Neural progenitor cell (in vitro differentiated cells): Measurements from ENCODE around the gene NBAS. TPM values are rescaled to one million over a fixed set of nuclear protein-coding genes. Genes with fewer than 3 reads are reported as not detected.

Experiments used
- DNase-seq: peaks from one replicate; pipeline ENCODE4 v3.0.0-alpha.2; 2016; ENCODE audit warnings: low spot score
- H2AFZ ChIP-seq: fragments of 200-600 bp; sonication (generic); replicated peaks from 2 replicates; pipeline ENCODE4 v1.6.1; 2016; ENCODE audit warnings: antibody characterized with exemption
- H3F3A ChIP-seq: fragments of 200-600 bp; sonication (generic); 2 replicates; pipeline ENCODE4 v1.6.1; 2016; ENCODE audit warnings: antibody characterized with exemption, low read depth
- H3K27ac ChIP-seq: fragments of 200-600 bp; sonication (generic); 2 replicates; pipeline ENCODE4 v1.5.1; 2016; ENCODE audit warnings: mild to moderate bottlenecking
- H3K27me3 ChIP-seq: fragments of 200-600 bp; sonication (generic); 2 replicates; pipeline ENCODE4 v1.6.1; 2016; ENCODE audit warnings: mild to moderate bottlenecking, moderate library complexity
- H3K36me3 ChIP-seq: fragments of 200-600 bp; sonication (generic); 2 replicates; pipeline ENCODE4 v1.5.1; 2016
- H3K4me1 ChIP-seq: fragments of 200-600 bp; sonication (generic); 2 replicates; pipeline ENCODE4 v1.6.1; 2016; ENCODE audit warnings: mixed run types
- H3K4me2 ChIP-seq: fragments of 200-600 bp; sonication (generic); 2 replicates; pipeline ENCODE4 v1.6.1; 2016
- H3K4me3 ChIP-seq: fragments of 200-600 bp; sonication (generic); 2 replicates; pipeline ENCODE4 v1.5.1; 2016
- H3K79me2 ChIP-seq: fragments of 200-600 bp; sonication (generic); 2 replicates; pipeline ENCODE4 v1.6.1; 2016; ENCODE audit warnings: low read depth
- H3K9ac ChIP-seq: fragments of 200-600 bp; sonication (generic); 2 replicates; pipeline ENCODE4 v1.6.1; 2016
- H3K9me3 ChIP-seq: fragments of 200-600 bp; sonication (generic); 2 replicates; pipeline ENCODE4 v1.5.1; 2016; ENCODE audit warnings: low read depth
- H4K20me1 ChIP-seq: fragments of 200-600 bp; sonication (generic); 2 replicates; pipeline ENCODE4 v1.6.1; 2016; ENCODE audit warnings: low read depth
- H3K27ac Mint-ChIP-seq: 3 replicates; pipeline ENCODE4 v1.8.0; 2021; ENCODE audit warnings: mixed read lengths
- H3K27me3 Mint-ChIP-seq: 2 replicates; pipeline ENCODE4 v1.8.0; 2022; ENCODE audit warnings: low read depth, mild to moderate bottlenecking, inconsistent platforms, moderate library complexity, mixed read lengths; ENCODE audit not compliant: insufficient read depth
- H3K36me3 Mint-ChIP-seq: 3 replicates; pipeline ENCODE4 v1.8.0; 2021; ENCODE audit warnings: mixed read lengths
- H3K4me1 Mint-ChIP-seq: 3 replicates; pipeline ENCODE4 v1.8.0; 2021; ENCODE audit warnings: mixed read lengths
- H3K4me3 Mint-ChIP-seq: 3 replicates; pipeline ENCODE4 v1.8.0; 2021; ENCODE audit warnings: mild to moderate bottlenecking, moderate library complexity, mixed read lengths
- H3K9me3 Mint-ChIP-seq: 3 replicates; pipeline ENCODE4 v1.8.0; 2020; ENCODE audit warnings: mixed read lengths
- EZH2 ChIP-seq: fragments of 200-600 bp; sonication (generic); IDR thresholded peaks from 2 replicates; pipeline ENCODE4 v1.6.1; 2017; ENCODE audit warnings: antibody characterized with exemption, mild to moderate bottlenecking, moderate library complexity
- EZH2phosphoT487 ChIP-seq: fragments of 200-600 bp; sonication (generic); IDR thresholded peaks from 2 replicates; pipeline ENCODE4 v1.6.1; 2017; ENCODE audit warnings: antibody characterized with exemption
- total RNA-seq: library from RNA; depleted of rRNA; stranded (reverse); fragments of >200 nt; gene quantifications from 2 replicates; pipeline ENCODE4 v1.2.3, GENCODE V29; 2015; ENCODE audit warnings: low replicate concordance
- TF ChIP-seq, protein P1 (sequence below): fragments of 200-600 bp; sonication (generic); IDR thresholded peaks from 2 replicates; pipeline ENCODE4 v1.5.1; 2017; ENCODE audit warnings: antibody characterized with exemption, mild to moderate bottlenecking

Gene NBAS
- total RNA-seq, 1 donor from 2014 or later = 58.0 TPM

DNA sequence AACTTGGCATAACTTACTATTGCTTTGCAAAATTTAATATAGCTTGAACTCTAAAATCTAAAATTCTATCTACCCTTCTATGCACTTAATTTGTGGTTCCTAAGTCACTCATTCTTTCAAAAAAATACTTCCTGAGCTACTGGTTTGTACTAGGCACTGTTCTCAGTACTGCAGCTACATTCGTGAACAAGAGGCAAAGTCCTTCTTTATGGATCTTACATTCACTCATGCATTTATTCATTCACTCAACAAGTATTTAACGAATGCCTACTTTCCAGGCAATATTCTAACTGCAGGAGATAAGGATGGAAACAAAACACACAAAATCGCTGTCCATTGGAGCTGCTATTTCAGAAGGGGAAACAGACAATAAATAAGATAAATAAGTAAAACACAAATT, 104.8 kb downstream of the NBAS start:
- Mint-ChIP-seq H3K36me3 (peaks cover 25% of the 10 kb centered on the region), H3K4me3 (no peak overlapping the region), H3K9me3 (no peaks in the 10 kb centered on the region), H3K27me3 (no peaks in the 10 kb centered on the region), H3K27ac (no peak overlapping the region), H3K4me1 (no peaks in the 10 kb centered on the region)
- Histone ChIP-seq H2AFZ (no peak overlapping the region), H3K9me3 (no peaks in the 10 kb centered on the region), H3K79me2 (no peaks in the 10 kb centered on the region), H3K4me2 (no peak overlapping the region), H3K36me3 (no peaks in the 10 kb centered on the region), H3K4me1 (no peaks in the 10 kb centered on the region), H3F3A (no peaks in the 10 kb centered on the region), H3K27ac (no peak overlapping the region), H3K9ac (no peak overlapping the region), H3K27me3 (no peaks in the 10 kb centered on the region), H4K20me1 (no peaks in the 10 kb centered on the region), H3K4me3 (no peak overlapping the region)
- no peak for DNase-seq
- TF ChIP-seq, protein P1, sequence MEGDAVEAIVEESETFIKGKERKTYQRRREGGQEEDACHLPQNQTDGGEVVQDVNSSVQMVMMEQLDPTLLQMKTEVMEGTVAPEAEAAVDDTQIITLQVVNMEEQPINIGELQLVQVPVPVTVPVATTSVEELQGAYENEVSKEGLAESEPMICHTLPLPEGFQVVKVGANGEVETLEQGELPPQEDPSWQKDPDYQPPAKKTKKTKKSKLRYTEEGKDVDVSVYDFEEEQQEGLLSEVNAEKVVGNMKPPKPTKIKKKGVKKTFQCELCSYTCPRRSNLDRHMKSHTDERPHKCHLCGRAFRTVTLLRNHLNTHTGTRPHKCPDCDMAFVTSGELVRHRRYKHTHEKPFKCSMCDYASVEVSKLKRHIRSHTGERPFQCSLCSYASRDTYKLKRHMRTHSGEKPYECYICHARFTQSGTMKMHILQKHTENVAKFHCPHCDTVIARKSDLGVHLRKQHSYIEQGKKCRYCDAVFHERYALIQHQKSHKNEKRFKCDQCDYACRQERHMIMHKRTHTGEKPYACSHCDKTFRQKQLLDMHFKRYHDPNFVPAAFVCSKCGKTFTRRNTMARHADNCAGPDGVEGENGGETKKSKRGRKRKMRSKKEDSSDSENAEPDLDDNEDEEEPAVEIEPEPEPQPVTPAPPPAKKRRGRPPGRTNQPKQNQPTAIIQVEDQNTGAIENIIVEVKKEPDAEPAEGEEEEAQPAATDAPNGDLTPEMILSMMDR = no peak
- TF ChIP-seq EZH2phosphoT487 (no peak), EZH2 (no peak)

- no peaks in the 10 kb centered on the region for H3K4me1 ChIP-seq
- H3K27ac Mint-ChIP-seq = no peak overlapping the region
- no peaks in the 10 kb centered on the region for H3K4me1 Mint-ChIP-seq
- H3K79me2 ChIP-seq = no peaks in the 10 kb centered on the region
- peaks cover 18% of the 10 kb centered on the region for H3K36me3 Mint-ChIP-seq
- no peaks in the 10 kb centered on the region for H3F3A ChIP-seq
- H3K27me3 Mint-ChIP-seq = no peaks in the 10 kb centered on the region
- H3K9me3 ChIP-seq = no peaks in the 10 kb centered on the region
- H4K20me1 ChIP-seq = no peaks in the 10 kb centered on the region
- H3K36me3 ChIP-seq = peaks cover 3% of the 10 kb centered on the region
- no peak overlapping the region for H3K4me3 ChIP-seq
- no peak overlapping the region for H3K9ac ChIP-seq
- peaks cover 4% of the 10 kb centered on the region for H3K9me3 Mint-ChIP-seq
- H2AFZ ChIP-seq = no peak overlapping the region
- TF ChIP-seq EZH2 (no peak), EZH2phosphoT487 (no peak)
- TF ChIP-seq, protein P1 = no peak
- H3K27ac ChIP-seq = no peak overlapping the region
- no peak overlapping the region for H3K4me2 ChIP-seq
- DNase-seq = no peak
- no peak overlapping the region for H3K4me3 Mint-ChIP-seq
- no peaks in the 10 kb centered on the region for H3K27me3 ChIP-seq
Measured at GRCh38 chr2:15450808-15451207, 110.3 kb downstream of the NBAS start.

GRCh38 chr2:15449556-15450236, 111.4 kb downstream of the NBAS start:
- Histone ChIP-seq H3K4me3 (no peak overlapping the region), H3K4me1 (no peaks in the 10 kb centered on the region), H3F3A (no peaks in the 10 kb centered on the region), H3K27me3 (no peaks in the 10 kb centered on the region), H3K79me2 (no peaks in the 10 kb centered on the region), H3K9me3 (no peaks in the 10 kb centered on the region), H3K27ac (no peak overlapping the region), H2AFZ (no peak overlapping the region), H4K20me1 (no peaks in the 10 kb centered on the region), H3K36me3 (peaks cover 5% of the 10 kb centered on the region), H3K4me2 (no peak overlapping the region), H3K9ac (no peak overlapping the region)
- Mint-ChIP-seq H3K27ac (no peak overlapping the region), H3K9me3 (peaks cover 7% of the 10 kb centered on the region), H3K36me3 (peaks cover 21% of the 10 kb centered on the region), H3K27me3 (no peaks in the 10 kb centered on the region), H3K4me1 (no peaks in the 10 kb centered on the region), H3K4me3 (no peak overlapping the region)
- DNase-seq = no peak
- no peak for TF ChIP-seq EZH2
- TF ChIP-seq, protein P1 = no peak
- no peak for TF ChIP-seq EZH2phosphoT487
